Mucosa of descending colon (tissue), 3 donors: ENCODE data around the gene TNFRSF14. TPM values are rescaled to one million over a fixed set of nuclear protein-coding genes. Genes with fewer than 3 reads are reported as not detected.

Experiments
- ATAC-seq: fragments of 200-7000 bp; cut with Tn5 transposase; one replicate; pipeline ENCODE4 v1.9.1; 2020; ENCODE audit warnings: mild to moderate bottlenecking, moderate library complexity
- DNase-seq, 3 donors: peaks; one replicate each; pipeline ENCODE4 v3.0.0-alpha.2; 2020
- H3K36me3 ChIP-seq: fragments of 200-600 bp; one replicate; pipeline ENCODE4 v1.8.0; 2021; ENCODE audit warnings: low read depth, mild to moderate bottlenecking
- H3K4me1 ChIP-seq: fragments of 200-600 bp; one replicate; pipeline ENCODE4 v1.8.0; 2021; ENCODE audit warnings: low read depth, mild to moderate bottlenecking
- H3K4me3 ChIP-seq: fragments of 200-600 bp; one replicate; pipeline ENCODE4 v1.8.0; 2021; ENCODE audit warnings: mild to moderate bottlenecking
- H3K9me3 ChIP-seq: fragments of 200-600 bp; one replicate; pipeline ENCODE4 v1.8.0; 2021; ENCODE audit warnings: mild to moderate bottlenecking
- intact Hi-C, 2 donors: fragments of 100-400 bp; cut with DNase I in 1 of 2; cut with micrococcal nuclease in 1 of 2; formaldehyde crosslinking; loops; one replicate each; pipeline versions ENCODE4 v1.11.0 to v1.11.1; 2022; cut with DNase I, micrococcal nuclease
- total RNA-seq, 3 donors: library from RNA; stranded (reverse); fragmentation: NEBNext Ultra II Directional in 2 of 3; extraction: Animal tissue kit (Norgen Biotek cat#: 25700) in 2 of 3; gene quantifications; one replicate each; pipeline versions ENCODE4 v1.2.1 to v1.2.4, GENCODE V29; 2021 to 2023
- TF ChIP-seq, protein P1 (sequence below): fragments of 200-600 bp; IDR thresholded peaks from one replicate; pipeline ENCODE4 v1.8.0; 2022; ENCODE audit warnings: antibody characterized with exemption, mild to moderate bottlenecking
- donor health status: DM: no; HTN: no; CAD: no; lungs with moderate emphysema.
- donor health status: DM: no; HTN: no; CAD: no.
- donor health status: DM: no; HTN: yes; CAD: no.

The TNFRSF14 gene
- total RNA-seq, 3 donors from 2014 or later = 143 to 206 (median 146) TPM

DNA sequence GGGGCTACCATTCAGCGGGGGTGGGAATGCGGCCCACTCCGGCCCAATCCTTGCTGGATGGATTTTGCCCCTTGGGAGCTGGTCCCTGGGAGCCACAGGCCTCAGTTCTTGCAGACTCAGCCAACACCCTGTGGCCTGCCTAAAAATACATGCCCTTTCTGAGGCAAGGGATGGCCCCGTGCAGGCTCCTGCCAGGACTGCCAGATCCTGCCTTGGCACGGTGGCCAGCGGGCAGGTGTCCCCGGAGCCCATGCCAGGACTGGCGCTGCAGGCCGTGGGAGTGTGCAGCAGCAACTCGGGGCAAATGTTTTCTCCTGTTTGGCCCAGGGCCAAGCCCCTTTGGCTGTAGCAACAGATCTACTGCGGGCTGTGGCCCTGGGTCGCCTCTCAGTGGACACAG is 28.2 kb upstream of the TNFRSF14 start:
- no peaks in the 10 kb centered on the region for H3K36me3 ChIP-seq
- intact Hi-C loops = no loop called here
- TF ChIP-seq, protein P1, sequence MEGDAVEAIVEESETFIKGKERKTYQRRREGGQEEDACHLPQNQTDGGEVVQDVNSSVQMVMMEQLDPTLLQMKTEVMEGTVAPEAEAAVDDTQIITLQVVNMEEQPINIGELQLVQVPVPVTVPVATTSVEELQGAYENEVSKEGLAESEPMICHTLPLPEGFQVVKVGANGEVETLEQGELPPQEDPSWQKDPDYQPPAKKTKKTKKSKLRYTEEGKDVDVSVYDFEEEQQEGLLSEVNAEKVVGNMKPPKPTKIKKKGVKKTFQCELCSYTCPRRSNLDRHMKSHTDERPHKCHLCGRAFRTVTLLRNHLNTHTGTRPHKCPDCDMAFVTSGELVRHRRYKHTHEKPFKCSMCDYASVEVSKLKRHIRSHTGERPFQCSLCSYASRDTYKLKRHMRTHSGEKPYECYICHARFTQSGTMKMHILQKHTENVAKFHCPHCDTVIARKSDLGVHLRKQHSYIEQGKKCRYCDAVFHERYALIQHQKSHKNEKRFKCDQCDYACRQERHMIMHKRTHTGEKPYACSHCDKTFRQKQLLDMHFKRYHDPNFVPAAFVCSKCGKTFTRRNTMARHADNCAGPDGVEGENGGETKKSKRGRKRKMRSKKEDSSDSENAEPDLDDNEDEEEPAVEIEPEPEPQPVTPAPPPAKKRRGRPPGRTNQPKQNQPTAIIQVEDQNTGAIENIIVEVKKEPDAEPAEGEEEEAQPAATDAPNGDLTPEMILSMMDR = no peak
- H3K4me3 ChIP-seq = no peak overlapping the region
- no peaks in the 10 kb centered on the region for H3K9me3 ChIP-seq
- H3K4me1 ChIP-seq = peaks cover 58% of the 10 kb centered on the region
- no peak for ATAC-seq
- DNase-seq = peak in 2 of 3 donors; percentile 27 to 49

DNA sequence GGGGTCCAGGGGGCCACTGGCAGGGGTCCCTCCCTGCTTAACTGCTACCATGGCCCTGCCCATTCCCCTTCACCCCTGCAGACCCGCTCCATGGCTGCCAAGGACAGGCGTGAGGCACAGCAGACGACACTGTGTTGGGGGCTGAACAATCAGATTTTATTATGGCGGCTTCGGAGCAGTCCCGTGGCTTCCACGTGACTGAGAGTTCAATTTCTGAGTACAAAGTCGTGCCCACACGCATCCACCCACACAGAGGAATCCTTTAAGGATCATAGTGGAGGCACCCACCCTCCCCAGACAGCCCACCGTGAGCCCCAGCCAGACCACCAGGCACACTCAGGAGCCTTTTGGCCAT is 27.6 kb upstream of the TNFRSF14 start:
- intact Hi-C loops = no loop called here
- Histone ChIP-seq H3K36me3 (no peaks in the 10 kb centered on the region), H3K9me3 (no peaks in the 10 kb centered on the region), H3K4me3 (no peak overlapping the region), H3K4me1 (peaks cover 57% of the 10 kb centered on the region)
- ATAC-seq = no peak
- DNase-seq = no peak
- TF ChIP-seq, protein P1 = no peak

- Histone ChIP-seq H3K9me3 (no peaks in the 10 kb centered on the region), H3K4me1 (peaks cover 54% of the 10 kb centered on the region), H3K36me3 (no peaks in the 10 kb centered on the region), H3K4me3 (no peak overlapping the region)
- TF ChIP-seq, protein P1 = no peak
- peak in 2 of 3 donors; percentile 60 to 68 for DNase-seq
- peak; percentile 5 for ATAC-seq
- intact Hi-C loops = no loop called here
Measured at GRCh38 chr1:2528966-2529783, 27.0 kb upstream of the TNFRSF14 start.

DNA sequence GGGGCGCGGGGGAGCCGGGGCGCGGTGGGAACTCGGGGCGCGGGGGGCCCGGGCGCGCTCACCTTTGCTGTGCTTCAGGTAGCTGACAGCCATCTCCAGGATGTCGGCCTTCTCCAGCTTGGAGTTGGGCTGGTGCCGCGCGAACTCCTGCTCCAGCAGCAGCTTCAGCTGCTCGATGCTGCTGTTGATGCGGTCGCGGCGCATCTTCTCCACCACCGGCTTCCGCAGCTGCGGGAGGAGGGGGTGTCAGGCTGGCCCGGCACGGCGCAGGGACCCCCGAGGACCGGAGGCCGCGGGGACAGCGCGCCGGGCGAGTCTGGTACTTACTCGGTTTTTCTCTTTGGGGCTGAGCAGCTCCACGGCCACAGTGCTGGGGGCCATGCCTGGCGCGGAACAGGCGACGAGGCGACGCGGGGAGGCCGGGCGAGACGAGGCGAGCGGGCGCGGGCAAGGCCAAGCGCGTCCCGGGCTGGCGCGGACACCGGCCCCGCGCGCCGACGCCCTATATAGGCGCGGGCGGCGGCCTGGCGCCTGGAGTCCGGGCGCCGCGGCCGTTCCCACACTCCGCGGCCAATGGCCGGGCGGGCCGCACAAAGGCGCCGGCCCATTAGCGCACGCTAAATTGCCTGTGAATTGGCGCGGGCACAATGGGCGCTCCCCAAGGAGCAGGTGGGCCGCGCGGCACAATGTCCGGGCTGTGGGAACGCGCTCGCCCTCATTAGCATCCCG is 26.2 kb upstream of the TNFRSF14 start, which contains the start of gene HES5:
Gene HES5 (minus strand): TSS at position 480 of the 729 bp plus-strand sequence. CDS start 99 bp downstream, at position 381.
- intact Hi-C loops = no loop called here
- H3K4me1 ChIP-seq = peaks cover 54% of the 10 kb centered on the region
- TF ChIP-seq, protein P1 = no peak
- H3K9me3 ChIP-seq = no peaks in the 10 kb centered on the region
- ATAC-seq (peak; percentile 46), DNase-seq (peak in 2 of 3 donors; percentile 69 to 77)
- no peak within 1 kb of the TSS for H3K4me3 ChIP-seq
- H3K36me3 ChIP-seq = no peaks in the 10 kb centered on the region

DNA sequence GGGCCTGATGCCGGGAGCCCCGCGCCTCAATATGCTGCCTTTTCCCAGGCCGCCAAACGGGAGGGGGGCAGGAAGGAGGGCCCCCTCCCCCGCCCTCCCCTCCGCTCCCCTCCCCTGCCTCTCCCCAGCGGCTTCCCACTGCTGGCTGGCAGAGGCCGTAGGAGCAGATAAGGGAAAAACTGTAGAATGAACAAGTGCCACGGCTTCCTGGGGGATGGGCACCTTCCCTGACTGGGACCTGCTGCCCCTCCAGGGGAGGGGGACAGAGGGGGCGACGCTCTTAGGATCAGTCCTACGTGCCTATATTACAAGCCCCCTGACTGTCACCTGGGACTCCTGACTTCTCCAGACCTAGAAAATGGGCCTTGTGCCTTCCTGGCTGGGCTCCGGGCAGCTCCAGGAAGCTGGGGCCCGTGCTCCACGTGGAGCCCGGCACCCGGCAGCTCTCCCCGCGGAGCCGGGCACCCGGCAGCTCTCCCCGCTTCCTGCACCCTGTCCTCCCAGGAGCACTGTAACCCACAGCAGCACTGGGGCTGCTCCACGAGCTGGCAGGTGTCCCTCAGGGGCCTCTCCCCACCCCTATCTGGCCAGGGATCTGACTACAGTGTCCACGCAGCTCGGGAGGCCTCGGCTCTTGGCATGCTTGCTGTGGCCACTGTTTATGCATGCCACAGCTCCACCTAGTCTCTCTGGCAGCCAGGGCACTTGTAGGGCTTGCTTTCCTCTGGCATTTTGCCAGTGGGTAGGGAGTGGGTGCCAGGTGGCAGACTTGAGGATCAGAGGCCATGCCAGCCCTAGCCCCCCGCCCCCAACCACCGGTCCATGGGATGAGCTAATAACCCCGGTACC is 25.4 kb upstream of the TNFRSF14 start:
- Histone ChIP-seq H3K36me3 (no peaks in the 10 kb centered on the region), H3K9me3 (no peaks in the 10 kb centered on the region), H3K4me3 (no peak overlapping the region), H3K4me1 (peaks cover 56% of the 10 kb centered on the region)
- ATAC-seq (no peak), DNase-seq (peak in 2 of 3 donors; percentile 60 to 70)
- TF ChIP-seq, protein P1 = no peak
- intact Hi-C loops = no loop called here
